DMS153 treated with DMSO at 0.1 percent for 48 hours (cell line): ENCODE measurements around the gene NCOA3.
A peak's percentile ranks its signal among the peaks of the same experiment; 100 is the strongest.

Experiments used
- DNase-seq: peaks from one replicate; lab custom pipeline; 2025; ENCODE audit not compliant: unreplicated experiment; lab: John Stamatoyannopoulos, UW

The NCOA3 gene

DNA sequence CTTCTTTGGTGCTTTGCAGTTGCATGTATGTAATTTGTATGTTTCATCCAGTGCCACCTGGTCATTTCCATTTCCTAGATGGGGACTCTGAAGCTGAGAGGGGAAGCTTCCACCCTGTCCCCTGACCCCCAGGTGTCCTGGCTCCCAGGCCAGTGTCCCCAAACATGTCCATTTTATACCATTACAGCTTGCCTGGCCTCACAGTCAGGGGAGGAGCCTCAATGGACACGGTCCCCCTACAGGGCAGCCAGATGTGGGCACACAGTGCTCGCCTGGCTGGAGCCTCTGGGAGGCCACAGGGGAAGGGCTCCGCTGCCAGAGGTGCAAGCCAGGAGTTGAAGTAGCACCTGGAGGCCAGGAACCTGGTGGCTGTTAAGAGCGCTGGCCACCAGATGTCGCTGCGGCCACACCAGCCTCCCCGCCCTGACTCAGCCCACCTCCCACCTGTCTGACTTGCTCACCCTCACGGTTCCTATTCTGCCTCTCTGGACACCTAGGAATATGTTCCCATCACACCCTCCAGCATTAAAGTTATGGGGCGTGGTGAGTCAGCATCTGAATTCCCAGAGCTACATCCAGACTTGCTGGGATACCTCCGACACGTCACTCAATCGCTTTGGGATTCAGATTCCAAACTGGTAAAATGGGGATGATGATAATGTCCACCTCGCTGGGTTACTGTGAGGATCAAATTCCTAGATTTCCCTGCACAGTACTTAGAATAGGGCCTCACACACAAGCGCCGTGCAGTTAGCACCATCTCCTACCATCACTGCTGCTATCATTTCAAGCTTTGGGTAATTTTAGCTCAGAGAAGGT lies 176.2 kb downstream of the NCOA3 start:
- DNase-seq = peak; percentile 16

DNA sequence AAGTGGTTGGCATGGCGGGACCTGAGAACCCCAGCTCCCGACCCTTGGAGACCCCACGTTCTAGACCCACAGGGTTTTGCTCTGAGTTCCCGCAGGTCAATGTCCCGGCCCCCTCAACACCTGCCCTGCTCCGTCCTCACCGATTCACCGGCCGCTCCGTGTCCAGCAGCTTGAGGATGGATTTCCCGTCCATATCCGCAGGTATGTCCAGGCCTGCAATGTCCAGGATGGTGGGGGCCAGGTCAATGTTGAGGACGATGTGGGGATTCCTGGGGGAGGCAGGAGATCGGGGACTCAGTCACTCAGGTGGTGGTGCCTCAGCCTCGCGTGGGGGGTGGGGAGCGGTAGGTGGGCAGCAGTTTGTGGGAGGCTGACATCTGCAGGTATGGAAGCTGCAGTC lies 176.8 kb downstream of the NCOA3 start:
- DNase-seq = no peak

DNA sequence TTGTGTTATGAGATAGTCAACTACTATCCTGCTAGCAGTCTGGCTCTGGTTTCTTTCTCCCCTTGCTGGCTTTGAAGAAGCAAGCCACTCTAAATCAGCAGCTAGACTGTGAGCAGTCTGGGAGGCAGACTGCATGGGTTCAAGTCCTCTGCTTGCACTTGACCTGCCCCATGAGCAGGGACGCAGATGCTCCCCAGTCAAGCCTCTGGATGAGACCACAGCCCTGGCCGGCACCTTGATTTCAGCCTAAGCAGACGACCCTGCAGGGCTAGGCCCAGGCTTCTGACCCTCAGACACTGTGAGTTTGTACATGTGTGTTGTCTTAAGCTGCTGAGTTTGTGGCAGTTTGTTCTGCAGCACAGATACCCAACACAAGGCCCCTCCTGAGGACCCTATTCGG lies 177.8 kb downstream of the NCOA3 start:
- DNase-seq = no peak

DNA sequence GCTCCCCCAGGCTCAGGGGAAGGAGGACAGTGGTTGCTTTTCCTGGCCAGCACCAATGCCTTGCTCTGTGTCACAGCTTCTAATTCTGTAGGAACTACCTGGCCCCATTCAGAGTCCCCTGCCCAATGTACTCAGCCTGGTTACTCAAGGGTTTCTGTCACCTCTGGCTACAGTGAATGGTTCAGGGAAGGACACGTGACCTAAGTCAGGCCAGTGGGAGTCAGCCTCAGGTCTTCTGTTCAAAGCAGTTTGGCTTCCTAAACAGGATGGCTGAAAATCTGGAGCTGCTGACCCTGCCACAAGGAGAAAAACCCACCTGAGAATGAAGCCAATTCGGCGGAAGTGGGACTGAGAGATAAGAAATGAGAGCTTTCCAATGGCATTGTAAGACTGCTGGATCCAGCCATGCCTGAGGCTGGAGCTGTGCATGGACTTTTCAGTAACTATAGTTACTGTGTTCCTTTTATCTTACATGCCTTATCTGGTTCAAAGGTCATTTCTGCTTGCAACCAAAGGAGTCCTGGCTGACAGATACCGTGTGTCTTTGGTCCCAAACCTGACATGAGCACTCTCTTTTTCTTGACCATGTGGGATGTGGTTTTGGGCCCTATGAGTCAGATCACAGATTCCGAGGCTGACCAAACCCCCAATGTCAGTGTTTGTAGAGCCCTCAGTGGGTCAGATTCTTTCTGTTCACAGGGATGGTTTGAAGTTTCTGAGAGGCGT lies 179.3 kb downstream of the NCOA3 start:
- no peak for DNase-seq

DNA sequence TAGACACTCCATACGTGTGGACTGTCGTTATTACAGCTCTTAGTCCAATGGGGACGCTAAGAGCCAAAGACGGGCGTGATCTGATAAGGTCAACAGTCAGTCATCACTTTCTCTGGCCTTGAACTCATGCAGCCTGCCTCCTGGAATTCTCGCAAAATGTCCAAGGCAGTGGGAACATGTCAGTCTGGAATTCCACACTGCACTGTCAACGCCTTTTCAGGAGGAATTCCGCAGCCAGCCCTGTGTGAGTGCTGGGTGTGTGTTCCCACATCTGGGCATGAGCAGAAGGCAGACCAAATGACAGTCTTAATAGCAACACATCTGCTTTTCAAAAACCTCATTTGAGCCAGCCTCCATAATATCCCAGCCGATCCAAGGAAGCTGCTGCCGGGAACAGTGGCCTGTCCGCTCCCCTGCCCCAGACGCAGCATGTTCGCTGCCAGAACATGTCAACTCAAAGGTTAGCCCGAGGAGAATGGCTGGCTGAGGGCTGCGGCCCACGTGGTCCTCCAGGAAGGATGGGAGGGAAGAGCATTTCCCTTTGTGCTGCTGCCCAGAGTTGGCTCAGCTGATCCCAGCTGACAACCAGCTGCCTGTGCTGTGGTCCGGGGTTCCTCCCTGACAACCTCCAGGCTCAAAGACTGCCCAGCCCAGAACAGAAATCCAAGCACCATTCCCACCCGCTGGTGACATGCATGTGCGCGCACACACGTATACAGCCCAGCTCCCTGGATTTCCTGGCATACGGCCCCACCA lies 180.5 kb downstream of the NCOA3 start:
- no peak for DNase-seq

DNA sequence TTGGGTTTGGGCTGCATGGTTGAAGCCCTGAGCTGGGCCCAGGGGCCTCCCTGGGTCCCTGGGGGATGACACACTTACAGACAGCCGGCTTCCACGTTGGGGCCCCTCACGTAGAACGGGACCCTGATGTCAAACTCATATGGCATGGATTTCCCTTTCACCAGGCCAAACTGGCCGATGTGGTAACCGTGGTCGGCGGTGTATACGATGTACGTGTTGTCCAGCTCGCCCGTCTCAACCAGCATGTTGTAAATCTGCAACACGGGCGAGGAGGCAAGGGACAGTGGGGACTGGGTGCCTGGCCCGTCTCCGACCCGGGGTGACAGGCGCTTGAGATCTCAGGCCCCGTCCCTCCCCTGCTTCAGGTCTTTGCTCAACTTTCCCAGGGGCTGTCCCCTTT lies 181.2 kb downstream of the NCOA3 start:
- no peak for DNase-seq

DNA sequence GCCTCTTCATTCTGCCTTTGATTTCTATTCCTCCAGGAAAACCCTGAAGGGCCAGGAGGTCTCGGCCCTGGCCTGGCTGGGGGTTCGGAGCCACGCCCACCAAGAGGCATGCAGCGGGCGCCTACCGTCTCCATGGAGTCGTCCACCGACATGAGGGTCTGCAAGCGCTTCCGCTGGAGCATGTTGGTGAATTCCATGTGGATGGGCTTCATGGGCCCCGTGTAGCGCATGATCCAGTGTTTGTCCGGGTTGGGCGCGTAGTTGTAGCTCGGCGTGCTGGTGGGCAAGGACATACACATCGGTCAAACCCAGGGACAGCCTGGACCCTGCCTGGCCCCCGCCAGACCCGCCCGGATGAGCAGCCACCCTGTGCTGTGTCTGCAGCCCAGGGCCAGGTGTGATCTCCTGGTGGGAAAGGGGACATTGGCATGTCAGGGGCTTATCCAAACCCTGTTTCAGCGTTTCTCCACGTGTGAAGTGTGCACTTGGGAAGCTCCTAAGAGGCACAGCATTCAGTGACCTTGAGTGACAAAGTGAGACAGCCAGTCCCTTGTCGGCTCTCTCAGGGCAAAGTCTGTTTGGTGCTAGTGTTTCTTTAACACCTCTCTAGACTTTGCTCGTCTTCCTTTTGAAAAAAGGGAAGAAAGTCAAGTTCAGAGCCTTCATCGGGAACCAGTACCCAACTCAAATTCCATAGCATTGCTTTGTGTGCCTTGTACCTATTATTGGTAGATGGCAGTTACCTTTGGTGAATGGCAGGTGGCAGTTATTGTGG lies 182.8 kb downstream of the NCOA3 start:
- no peak for DNase-seq

DNA sequence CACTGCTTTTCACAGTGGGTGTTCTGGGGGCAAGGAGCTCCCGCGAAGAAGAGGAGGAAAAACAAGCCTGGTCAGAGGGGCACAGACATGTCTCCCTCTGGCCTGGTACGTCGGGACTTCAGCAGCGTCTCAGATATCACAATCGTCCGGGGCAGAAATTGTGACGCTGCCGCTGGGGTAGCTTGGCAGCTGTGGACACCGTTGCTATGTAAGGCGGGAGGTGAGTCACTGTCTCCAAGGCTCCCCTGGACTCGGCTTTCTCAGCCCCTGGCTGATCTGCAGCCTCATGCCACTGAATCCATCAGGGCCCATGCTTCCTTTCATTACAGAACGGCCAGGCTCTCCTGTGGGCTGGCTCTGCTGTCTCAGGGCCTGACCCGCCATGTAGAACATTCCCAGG lies 184.9 kb downstream of the NCOA3 start:
- no peak for DNase-seq

DNA sequence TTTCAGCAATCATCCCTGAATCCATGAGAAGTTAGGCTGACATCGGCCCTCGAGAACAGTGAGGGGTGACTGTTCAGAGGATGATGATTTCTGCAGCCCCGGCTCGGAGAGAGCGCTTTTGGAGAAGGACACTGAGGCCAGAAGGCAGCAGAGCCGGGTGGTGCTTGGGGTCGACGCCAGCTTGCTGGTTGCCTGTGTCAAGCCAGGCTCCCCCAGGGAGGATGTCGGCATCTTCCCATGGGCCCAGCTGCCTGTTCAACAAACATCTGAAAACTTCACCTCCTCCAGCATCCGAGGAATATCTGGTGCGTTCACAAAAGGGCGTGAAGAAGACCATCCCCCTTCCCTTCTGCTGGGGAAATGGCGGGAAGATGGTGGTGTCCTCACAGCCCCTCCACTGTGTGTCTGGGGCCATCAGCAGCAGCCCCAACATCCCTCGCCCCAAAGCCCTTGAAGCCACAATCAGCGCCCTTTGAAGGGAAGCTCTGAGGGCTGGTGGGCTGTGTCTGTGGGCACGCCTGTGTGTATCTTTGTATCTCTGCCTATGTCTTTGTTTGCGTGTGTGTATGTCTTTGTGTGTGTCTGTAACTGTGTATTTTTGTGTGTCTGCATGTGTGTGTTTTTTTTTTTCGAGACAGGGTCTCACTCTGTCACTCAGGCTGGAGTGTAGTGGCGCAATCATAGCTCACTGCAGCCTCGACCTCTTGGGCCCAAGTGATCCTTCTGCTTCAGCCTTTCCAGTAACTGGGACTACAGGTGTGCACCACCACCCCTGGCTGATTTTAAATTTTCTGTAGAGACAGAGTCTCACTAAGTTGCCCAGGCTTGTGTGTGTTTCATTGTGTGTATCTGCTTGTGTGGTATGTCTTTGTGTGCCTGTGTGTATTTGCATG lies 185.7 kb downstream of the NCOA3 start:
- DNase-seq = no peak

DNA sequence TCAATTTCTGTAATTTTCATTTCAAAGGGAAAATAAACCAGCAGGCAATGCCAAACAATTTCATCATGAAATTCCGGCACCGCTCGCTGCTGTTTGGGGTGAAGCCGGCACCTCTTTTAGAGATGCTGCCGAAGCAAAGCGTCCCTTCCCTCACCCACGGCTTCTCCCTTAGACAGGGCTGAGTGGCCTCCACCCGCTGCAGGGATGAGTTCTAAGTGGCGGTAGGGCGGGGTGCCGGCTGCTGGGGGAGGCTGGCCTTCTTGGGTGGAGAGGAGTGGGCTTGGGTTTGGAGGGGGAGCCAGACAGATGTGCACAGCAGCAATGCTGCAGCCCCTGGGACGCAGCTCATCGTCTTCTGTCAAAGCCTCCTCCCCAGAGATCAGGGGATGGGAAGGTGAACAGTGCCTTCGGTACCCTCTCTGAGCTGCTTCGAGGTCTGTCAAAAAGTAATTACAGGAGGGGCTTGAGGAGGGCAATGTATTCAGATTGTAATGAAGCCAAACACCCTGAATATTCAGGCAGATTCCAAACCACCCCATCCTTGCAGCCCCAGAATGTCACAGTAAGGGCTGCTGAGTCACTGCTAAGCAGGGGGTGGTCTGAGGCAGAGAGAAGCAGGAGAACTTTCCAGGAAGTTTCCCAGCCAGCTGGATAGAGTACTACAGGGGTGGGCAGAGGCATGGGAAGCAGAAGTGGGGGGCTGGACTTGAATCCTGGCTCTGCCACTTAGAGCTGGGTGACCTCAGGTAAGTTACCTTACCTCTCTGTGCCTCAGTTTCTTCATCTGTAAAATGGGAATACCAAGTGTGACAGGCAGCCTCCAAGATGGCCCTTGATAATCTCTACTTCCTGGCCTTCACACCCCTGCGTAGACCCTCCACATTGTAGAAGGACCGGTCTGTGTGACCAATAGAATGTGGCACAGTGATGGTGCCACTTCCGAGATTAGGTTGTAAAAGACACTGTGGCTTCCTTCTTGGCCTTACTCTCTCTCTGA lies 187.0 kb downstream of the NCOA3 start:
- no peak for DNase-seq

DNA sequence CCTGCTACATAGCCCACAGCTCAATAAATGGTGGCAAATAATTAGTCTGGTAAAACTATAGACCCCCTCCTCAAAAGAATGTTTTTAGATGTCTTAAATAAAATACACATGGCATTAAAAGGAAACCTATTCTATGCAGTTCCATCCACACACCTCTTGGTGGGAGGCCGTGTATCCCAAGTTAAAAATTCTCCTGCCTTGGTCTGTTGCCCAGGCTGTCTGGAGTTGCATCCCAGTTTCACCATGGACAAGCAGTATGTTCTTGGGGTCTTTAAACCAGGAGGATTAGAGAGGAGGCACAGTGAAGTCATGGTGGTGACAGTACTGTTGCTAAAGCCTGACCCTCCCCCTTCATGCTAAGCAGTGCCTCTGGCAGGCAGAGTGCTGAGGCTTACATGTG lies 188.0 kb downstream of the NCOA3 start:
- DNase-seq = no peak

DNA sequence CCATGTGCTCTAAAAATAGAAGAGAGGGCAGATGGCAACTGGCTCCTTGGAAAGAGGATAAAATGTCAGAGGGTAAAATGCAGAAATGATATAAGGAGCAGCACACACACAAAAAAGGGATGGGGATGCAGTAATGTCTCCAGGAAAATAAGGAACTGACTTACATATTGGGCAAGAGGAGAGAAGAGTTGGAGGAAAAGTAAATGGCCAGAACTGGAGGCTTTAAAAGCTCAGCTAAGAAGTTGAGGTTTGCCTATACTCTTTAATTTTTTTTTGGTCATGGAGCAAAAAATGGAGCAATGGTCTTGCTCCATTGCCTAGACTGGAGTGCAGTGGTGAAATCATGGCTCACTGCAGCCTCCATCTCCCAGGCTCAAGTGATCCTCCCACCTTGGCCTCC lies 189.9 kb downstream of the NCOA3 start:
- DNase-seq = no peak

DNA sequence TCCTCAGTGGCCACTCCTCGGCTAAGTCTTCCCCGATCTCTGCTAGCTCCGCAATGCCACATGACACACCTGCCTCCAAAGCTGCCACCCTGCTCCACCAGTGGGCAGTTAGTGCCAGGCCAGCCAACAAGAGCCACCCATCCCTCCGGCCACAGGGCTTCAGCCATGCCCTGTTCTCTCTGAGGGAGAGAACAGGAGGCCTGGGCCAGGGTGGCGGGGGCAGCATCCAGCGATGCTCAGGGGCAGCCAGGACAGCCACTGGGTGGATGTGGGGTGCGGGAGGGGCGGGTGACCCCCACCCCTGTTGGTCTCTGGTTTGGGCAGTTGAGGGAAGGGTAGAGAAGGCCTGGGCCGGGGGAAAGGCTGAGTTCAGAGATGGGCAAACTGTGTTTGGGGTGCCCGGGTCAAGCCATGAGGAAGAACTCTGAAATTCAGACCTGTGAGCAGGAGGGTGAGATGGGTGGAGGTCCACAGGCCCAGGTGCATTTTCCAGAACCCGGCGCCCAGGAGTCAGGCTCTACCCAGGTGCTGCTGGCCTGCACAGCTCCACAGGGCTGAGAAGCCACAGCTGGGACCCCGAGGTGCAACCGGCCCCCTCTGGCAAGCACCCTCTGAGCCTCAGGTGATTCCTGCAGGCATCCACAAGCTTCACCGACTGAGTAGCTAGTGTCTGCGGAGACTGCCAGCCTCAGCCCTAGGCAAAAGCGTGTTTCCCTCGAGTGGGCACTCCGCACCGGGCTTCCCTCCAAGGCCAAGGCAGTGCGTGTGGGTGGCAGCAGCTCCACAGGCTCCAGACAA lies 192.5 kb downstream of the NCOA3 start:
- DNase-seq = no peak

DNA sequence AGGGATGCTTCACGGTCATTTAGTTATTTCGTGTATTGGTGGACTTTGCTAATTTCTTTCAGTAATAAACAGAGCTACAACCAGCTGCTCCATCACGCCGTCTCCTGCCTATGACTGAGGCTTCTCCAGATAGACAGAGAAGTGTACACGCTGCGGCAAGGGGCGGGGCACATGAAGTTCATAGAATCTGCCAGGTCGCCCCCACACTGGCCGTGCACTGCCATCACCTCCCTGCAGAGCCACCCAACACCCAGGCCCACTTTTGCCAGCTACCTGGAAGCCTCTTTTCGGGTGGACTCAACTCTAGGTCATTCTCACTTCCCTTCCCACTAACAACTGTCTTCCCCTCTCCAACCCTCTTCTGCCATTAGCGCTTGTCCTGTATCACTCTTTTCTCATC lies 195.2 kb downstream of the NCOA3 start:
- DNase-seq = no peak

DNA sequence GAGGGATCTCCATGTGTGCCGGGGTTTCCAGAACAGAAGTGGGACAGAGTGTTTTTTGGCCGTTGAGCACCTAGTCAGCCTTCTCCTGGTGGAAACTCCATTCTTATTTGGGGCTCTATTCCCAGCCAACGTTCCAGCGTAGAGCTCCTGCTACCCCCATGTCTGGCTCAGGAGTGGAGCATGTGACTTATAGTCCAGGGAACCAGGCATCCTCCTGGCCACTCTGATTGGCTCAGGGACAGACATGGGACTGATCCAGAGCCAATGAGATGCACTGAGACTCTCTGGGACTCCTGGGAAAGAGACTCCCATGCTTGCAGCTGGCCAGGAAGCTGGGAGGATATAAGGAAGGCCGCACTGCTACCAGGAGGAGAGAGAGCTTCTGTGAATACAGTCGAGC lies 196.5 kb downstream of the NCOA3 start:
- no peak for DNase-seq

DNA sequence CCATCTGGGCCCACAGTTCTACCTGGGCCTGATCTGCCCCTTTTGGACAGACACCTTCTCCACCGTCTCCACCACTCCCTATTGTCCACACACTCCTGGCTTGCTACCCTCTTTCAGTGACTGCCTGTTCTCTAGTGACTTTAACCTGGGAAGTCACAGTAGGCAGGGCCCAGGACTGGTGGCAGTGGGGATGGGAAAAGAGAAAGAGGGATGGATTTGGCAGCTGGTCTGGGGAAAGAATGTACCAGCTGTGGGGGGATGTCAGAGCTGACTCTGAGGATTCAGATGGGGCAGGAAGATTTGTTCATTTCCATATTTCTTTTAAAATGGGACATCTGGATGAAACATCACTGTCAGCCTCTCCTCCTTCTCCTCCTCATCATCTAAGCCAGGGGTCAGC lies 198.1 kb downstream of the NCOA3 start:
- no peak for DNase-seq

DNA sequence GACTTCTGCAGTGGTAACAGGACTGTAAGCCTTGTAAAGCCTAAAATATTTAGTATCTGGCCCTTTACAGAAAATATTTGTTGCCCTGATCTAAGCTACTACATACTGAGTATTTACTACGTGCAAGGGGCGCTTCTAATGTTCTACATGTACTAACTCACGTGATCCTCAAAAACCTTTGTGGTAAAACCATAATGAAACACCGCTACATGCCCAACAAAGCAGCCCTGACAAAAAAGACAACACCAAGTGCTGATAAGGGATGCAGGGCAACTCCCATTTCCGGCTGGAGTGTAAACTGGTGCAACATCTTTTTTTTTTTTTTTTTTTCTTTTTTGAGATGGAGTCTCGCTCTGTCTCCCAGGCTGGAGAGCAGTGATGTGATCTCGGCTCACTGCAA lies 198.6 kb downstream of the NCOA3 start:
- DNase-seq = no peak

DNA sequence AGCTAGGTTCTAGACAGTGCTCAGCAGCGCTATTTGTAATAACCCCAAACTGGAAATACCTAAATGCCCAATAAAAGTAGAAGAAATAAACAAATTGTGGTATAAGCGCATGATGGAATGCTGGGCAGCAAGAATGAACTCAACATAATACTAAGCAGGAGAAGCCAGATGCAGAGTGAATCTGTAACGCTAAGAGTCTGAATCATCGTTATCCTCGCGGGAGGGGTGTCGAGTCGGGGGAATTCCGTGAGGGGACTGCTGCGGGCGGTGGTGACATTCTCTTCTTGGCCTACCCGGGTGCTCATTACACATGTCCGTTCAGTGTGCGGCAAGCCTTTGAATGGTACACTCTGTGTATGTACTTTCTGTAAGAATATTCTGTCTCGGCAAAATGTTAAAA lies 199.9 kb downstream of the NCOA3 start:
- no peak for DNase-seq
